Natural killer cell (primary cell): ENCODE measurements around the gene RSRP1. TPM values are rescaled to one million over a fixed set of nuclear protein-coding genes. Genes with fewer than 3 reads are reported as not detected.

Experiments used
- ATAC-seq, 3 donors: fragments of 150-1000 bp in 2 of 3; fragments of 200-7000 bp in 1 of 3; cut with Tn5 transposase; 1 replicate in 1 of 3; 2 replicates in 2 of 3; pipeline ENCODE4 v1.10.0; 2021; ENCODE audit warnings: mild to moderate bottlenecking in 2 of 3, moderate library complexity in 2 of 3
- DNase-seq, 2 donors: peaks; one replicate each; pipeline versions ENCODE4 v3.0.0 to v3.0.0-alpha.2; 2013 to 2021; ENCODE audit warnings: mixed read lengths in 1 of 2
- H3K27ac ChIP-seq: one replicate; pipeline ENCODE4 v1.5.1; 2013; ENCODE audit warnings: mild to moderate bottlenecking, low read length
- H3K27me3 ChIP-seq: one replicate; pipeline ENCODE4 v1.6.1; 2013; ENCODE audit warnings: low read length; ENCODE audit not compliant: control insufficient read depth, insufficient read depth
- H3K36me3 ChIP-seq: one replicate; pipeline ENCODE4 v1.6.1; 2013; ENCODE audit warnings: low read length; ENCODE audit not compliant: control insufficient read depth, insufficient read depth
- H3K4me1 ChIP-seq: one replicate; pipeline ENCODE4 v1.6.1; 2013; ENCODE audit warnings: low read length; ENCODE audit not compliant: control insufficient read depth, insufficient read depth
- H3K4me3 ChIP-seq: one replicate; pipeline ENCODE4 v1.5.1; 2013; ENCODE audit warnings: low read length
- H3K9me3 ChIP-seq: one replicate; pipeline ENCODE4 v1.6.1; 2013; ENCODE audit warnings: low read length; ENCODE audit not compliant: control insufficient read depth, insufficient read depth
- H3K27ac Mint-ChIP-seq, 2 donors: one replicate each; pipeline ENCODE4 v1.8.0; 2022; ENCODE audit warnings: mild to moderate bottlenecking in 2 of 2, mixed read lengths in 2 of 2, moderate library complexity in 1 of 2
- H3K27me3 Mint-ChIP-seq, 2 donors: one replicate each; pipeline ENCODE4 v1.8.0; 2022; ENCODE audit warnings: low read depth in 2 of 2, mixed read lengths in 2 of 2
- H3K36me3 Mint-ChIP-seq: one replicate; pipeline ENCODE4 v1.8.0; 2022; ENCODE audit warnings: mixed read lengths
- H3K4me1 Mint-ChIP-seq, 2 donors: one replicate each; pipeline ENCODE4 v1.8.0; 2022; ENCODE audit warnings: mixed read lengths in 2 of 2
- H3K4me3 Mint-ChIP-seq: one replicate; pipeline ENCODE4 v1.8.0; 2022; ENCODE audit warnings: mild to moderate bottlenecking, moderate library complexity, mixed read lengths
- H3K9me3 Mint-ChIP-seq, 2 donors: one replicate each; pipeline ENCODE4 v1.8.0; 2022; ENCODE audit warnings: mixed read lengths in 2 of 2
- CTCF ChIP-seq: fragments of 200-600 bp; IDR thresholded peaks from one replicate; pipeline ENCODE4 v1.8.0; 2022; ENCODE audit warnings: antibody characterized with exemption
- WGBS: methylation state at CpG from one replicate; pipeline ENCODE4 v1.1.7; 2013; ENCODE audit warnings: missing lambda C conversion rate; ENCODE audit not compliant: insufficient coverage; 5-methylcytosine and 5-hydroxymethylcytosine counted together
- intact Hi-C: fragments of 100-400 bp; cut with micrococcal nuclease; formaldehyde crosslinking; loops from one replicate; pipeline ENCODE4 v1.14.2; 2022
- total RNA-seq, 4 donors: library from RNA; stranded (reverse); fragments of 120-200 nt in 1 of 4; gene quantifications; one replicate each; pipeline versions ENCODE4 v1.2.3 to v1.2.4, GENCODE V29; 2013 to 2022

RSRP1 gene
- total RNA-seq, 3 donors from 2014 or later (not counting 1 experiment from before 2014, with no cell fraction given): 473 to 602 (median 589) TPM

DNA sequence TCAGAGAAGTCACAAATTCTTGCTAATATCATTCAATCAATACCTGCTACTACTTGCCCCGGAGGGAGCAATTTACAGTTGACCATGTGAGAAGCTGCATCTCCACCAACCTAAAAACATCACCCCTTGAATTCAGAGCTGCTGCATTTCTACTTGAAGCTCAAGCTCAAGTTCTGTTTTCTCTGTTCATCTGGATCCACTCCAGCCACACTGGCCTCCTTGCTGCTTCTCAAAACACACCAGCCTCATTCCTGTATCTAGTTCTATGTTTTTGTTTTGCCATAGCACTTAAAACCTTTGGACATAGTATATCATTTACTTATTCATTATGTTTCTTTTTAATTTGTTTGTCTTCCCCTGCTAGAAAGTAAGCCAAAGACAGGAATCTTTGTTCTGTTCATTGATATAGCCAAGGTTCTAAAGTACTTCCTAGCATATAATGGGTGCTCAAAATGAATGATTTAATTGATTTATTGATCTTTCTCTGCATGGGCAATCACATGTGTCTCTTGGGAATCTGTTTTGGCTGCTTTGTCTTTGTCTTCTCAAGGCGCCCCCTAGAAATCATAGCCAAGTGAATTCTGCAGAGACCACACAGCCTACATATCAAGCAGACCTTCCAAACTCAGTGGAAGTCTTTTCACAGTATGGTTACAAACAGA is 38.6 kb downstream of the RSRP1 start:
- Histone ChIP-seq H3K27me3 (no peaks in the 10 kb centered on the region), H3K4me1 (no peaks in the 10 kb centered on the region), H3K27ac (no peak overlapping the region), H3K36me3 (no peaks in the 10 kb centered on the region), H3K9me3 (no peaks in the 10 kb centered on the region), H3K4me3 (no peak overlapping the region)
- H3K27me3 Mint-ChIP-seq: peaks cover 6 to 19% of the 10 kb centered on the region in 2 donors
- H3K36me3 Mint-ChIP-seq: no peaks in the 10 kb centered on the region
- 78% methylated on average over 2 of the region's 2 CpGs for WGBS
- no peaks in the 10 kb centered on the region for H3K4me1 Mint-ChIP-seq
- H3K27ac Mint-ChIP-seq: no peak overlapping the region
- intact Hi-C loops: no loop called here
- no peak for ATAC-seq
- TF ChIP-seq CTCF: no peak
- DNase-seq: no peak
- H3K9me3 Mint-ChIP-seq: no peaks in the 10 kb centered on the region
- H3K4me3 Mint-ChIP-seq: no peak overlapping the region

DNA sequence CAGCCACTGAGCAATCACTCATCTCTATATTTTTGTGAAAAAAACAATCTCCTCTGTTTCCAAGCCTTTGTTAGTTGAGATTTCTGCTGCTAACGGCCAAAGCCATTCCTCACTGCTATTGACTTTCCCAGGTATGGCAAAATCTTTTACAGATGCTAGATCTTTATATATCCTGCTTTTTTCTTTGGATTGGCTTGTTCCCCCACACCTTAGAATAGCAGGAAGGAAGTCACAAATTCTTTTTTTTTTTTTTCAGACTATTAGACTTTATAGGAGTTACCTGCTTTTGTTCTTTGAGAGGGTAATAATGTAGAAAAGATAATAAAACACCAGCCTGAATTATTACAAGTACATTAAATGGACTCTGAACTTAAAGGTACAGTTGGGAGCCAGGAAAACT is 39.2 kb downstream of the RSRP1 start:
- H3K27me3 Mint-ChIP-seq: peaks cover 6 to 19% of the 10 kb centered on the region in 2 donors
- TF ChIP-seq CTCF: no peak
- no peaks in the 10 kb centered on the region for H3K9me3 ChIP-seq
- no peak overlapping the region for H3K27ac Mint-ChIP-seq
- no peaks in the 10 kb centered on the region for H3K27me3 ChIP-seq
- intact Hi-C loops: no loop called here
- H3K4me1 Mint-ChIP-seq: no peaks in the 10 kb centered on the region
- ATAC-seq (no peak), DNase-seq (no peak)
- no peak overlapping the region for H3K4me3 ChIP-seq
- 77% methylated on average over 1 of the region's 1 CpG for WGBS
- H3K36me3 Mint-ChIP-seq: no peaks in the 10 kb centered on the region
- no peak overlapping the region for H3K27ac ChIP-seq
- H3K9me3 Mint-ChIP-seq: no peaks in the 10 kb centered on the region
- H3K36me3 ChIP-seq: no peaks in the 10 kb centered on the region
- H3K4me1 ChIP-seq: no peaks in the 10 kb centered on the region
- H3K4me3 Mint-ChIP-seq: no peak overlapping the region

GRCh38 chr1:25206201-25206600 is 41.1 kb downstream of the RSRP1 start:
- H3K36me3 ChIP-seq: no peaks in the 10 kb centered on the region
- no peaks in the 10 kb centered on the region for H3K4me1 Mint-ChIP-seq
- no peak overlapping the region for H3K27ac ChIP-seq
- no peaks in the 10 kb centered on the region for H3K9me3 Mint-ChIP-seq
- intact Hi-C loops: no loop called here
- H3K27me3 Mint-ChIP-seq: peaks cover 3 to 19% of the 10 kb centered on the region in 2 donors
- no peaks in the 10 kb centered on the region for H3K9me3 ChIP-seq
- H3K27ac Mint-ChIP-seq: no peak overlapping the region
- H3K4me3 Mint-ChIP-seq: no peak overlapping the region
- H3K27me3 ChIP-seq: no peaks in the 10 kb centered on the region
- TF ChIP-seq CTCF: no peak
- H3K4me1 ChIP-seq: no peaks in the 10 kb centered on the region
- WGBS: 92% methylated on average over 5 of the region's 5 CpGs
- no peak for DNase-seq
- H3K36me3 Mint-ChIP-seq: no peaks in the 10 kb centered on the region
- no peak for ATAC-seq
- no peak overlapping the region for H3K4me3 ChIP-seq

DNA sequence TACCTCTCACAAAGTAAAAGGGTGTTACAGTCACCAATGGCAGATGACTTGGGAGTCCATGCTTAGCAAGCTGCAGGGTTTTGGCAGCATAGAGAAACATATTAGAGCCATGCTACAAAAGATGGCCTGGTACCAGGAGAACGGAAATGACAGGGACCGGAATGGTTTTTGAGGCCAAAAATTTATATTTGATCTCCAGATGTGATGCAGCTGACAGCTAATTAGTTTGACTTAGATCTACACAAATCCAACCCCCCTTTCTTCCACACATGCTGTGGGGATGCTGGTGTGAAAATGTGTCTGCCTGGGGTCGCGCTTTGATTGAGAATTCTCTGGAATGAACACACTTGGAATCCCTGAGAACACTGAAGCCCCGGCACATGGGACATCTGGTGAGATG is 41.5 kb downstream of the RSRP1 start:
- Mint-ChIP-seq H3K36me3 (no peaks in the 10 kb centered on the region), H3K4me1 (no peaks in the 10 kb centered on the region), H3K27ac (no peak overlapping the region), H3K4me3 (no peak overlapping the region), H3K9me3 (no peaks in the 10 kb centered on the region), H3K27me3 (peaks cover 3 to 19% of the 10 kb centered on the region in 2 donors)
- Histone ChIP-seq H3K9me3 (no peaks in the 10 kb centered on the region), H3K27me3 (no peaks in the 10 kb centered on the region), H3K36me3 (no peaks in the 10 kb centered on the region), H3K4me1 (no peaks in the 10 kb centered on the region), H3K27ac (no peak overlapping the region), H3K4me3 (no peak overlapping the region)
- DNase-seq (no peak), ATAC-seq (no peak)
- TF ChIP-seq CTCF: no peak
- intact Hi-C loops: loop anchor here (1.0 to 2.0 kb wide), 3 partner anchors 253 to 357 kb away; no protein-coding TSS in a partner anchor
- 92% methylated on average over 5 of the region's 5 CpGs for WGBS
